Measurements from ENCODE around the gene PKN2. TPM values are rescaled to one million over a fixed set of nuclear protein-coding genes. Genes with fewer than 3 reads are reported as not detected.

Gene PKN2
- total RNA-seq, 4 donors from 2014 or later = 47.5 to 89.9 (median 55.5) TPM

DNA sequence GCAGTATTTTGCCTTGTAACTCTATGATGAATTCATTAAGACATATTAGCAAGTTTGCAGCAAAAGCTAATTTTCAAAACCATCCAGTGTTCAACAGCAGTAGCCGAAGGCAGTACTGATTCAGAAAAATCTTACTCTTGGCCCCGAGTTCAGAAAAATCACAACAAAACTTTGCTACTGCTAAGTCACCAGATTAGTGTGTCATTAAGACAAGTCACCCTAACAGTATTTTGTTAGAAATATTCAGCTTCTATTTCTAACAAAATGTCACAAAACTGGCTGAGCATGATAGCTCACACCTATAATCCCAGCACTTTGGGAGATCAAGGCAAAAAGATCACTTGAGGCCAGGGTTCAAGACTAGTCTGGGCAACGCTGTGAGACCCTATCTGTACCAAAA lies 199.1 kb downstream of the PKN2 start:
- peaks cover 22 to 28% of the 10 kb centered on the region in 2 donors for H3K36me3 ChIP-seq

More for the DNA sequence above, 199.1 kb downstream of the PKN2 start:
- no peak for TF ChIP-seq POLR2A (IDR thresholded peaks at IDR 0.05)
- TF ChIP-seq, protein P1, sequence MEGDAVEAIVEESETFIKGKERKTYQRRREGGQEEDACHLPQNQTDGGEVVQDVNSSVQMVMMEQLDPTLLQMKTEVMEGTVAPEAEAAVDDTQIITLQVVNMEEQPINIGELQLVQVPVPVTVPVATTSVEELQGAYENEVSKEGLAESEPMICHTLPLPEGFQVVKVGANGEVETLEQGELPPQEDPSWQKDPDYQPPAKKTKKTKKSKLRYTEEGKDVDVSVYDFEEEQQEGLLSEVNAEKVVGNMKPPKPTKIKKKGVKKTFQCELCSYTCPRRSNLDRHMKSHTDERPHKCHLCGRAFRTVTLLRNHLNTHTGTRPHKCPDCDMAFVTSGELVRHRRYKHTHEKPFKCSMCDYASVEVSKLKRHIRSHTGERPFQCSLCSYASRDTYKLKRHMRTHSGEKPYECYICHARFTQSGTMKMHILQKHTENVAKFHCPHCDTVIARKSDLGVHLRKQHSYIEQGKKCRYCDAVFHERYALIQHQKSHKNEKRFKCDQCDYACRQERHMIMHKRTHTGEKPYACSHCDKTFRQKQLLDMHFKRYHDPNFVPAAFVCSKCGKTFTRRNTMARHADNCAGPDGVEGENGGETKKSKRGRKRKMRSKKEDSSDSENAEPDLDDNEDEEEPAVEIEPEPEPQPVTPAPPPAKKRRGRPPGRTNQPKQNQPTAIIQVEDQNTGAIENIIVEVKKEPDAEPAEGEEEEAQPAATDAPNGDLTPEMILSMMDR (IDR thresholded peaks at IDR 0.05) = no peak
- no peaks in the 10 kb centered on the region for H3K27me3 ChIP-seq
- no peaks in the 10 kb centered on the region for H3K9me3 ChIP-seq
- no peak overlapping the region for H3K4me3 ChIP-seq (replicated peaks in 1 of 3)
- intact Hi-C loops (cut with DNase I) = no loop called here
- no peak overlapping the region for H3K27ac ChIP-seq
- WGBS, 2 donors = 83 to 86% methylated on average over 3 of the region's 3 CpGs
- H3K4me1 ChIP-seq = peaks cover 4 to 16% of the 10 kb centered on the region in 2 donors
- no peak for DNase-seq

Small RNAs within 50 kb of the gene (small RNA-seq; reads per million reads assigned to genes)
- gene RNU6-125P = not detected

Other genes starting within 250 kb of the PKN2 start
- gene GTF2B, start 207.3 kb downstream of the PKN2 start, total RNA-seq = 10 to 100 TPM; 33.1 to 53.8 (median 39.0) TPM

All from thyroid gland (tissue), 4 donors.